ENCODE measurements around the gene C1orf21.

C1orf21 gene

GRCh38 chr1:184447651-184448185, 60.9 kb downstream of the C1orf21 start:
- DNase-seq (ENCODE audit: low read depth in 3 of 3), result no peak

DNA sequence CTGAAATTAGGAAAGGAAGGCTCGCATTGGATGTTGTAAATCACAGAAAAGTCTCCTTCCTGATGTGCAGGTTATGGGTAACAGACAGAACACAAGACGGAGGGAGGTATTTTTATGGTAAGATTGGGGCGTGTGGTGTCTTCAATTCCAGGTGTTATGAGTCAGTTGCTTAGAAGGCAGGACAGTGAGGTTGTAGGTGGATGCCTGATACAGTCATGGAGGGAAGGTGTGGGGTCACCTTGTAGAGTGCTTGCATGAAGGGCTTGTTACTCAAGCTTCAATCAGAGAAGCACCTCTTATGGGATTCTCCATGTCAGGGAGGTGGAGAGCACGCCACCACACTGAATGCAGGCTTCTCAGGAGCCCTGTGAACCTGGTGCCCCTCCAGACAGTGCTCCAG, 63.1 kb downstream of the C1orf21 start:
- DNase-seq (ENCODE audit: low read depth in 3 of 3), result no peak

GRCh38 chr1:184455786-184456185, 69.0 kb downstream of the C1orf21 start:
- DNase-seq (ENCODE audit: low read depth in 3 of 3), result no peak

GRCh38 chr1:184456189-184456588, 69.4 kb downstream of the C1orf21 start:
- DNase-seq (ENCODE audit: low read depth in 3 of 3), result no peak

- DNase-seq (ENCODE audit: low read depth in 3 of 3), result no peak
Observed at GRCh38 chr1:184457500-184457899, 70.7 kb downstream of the C1orf21 start.

DNA sequence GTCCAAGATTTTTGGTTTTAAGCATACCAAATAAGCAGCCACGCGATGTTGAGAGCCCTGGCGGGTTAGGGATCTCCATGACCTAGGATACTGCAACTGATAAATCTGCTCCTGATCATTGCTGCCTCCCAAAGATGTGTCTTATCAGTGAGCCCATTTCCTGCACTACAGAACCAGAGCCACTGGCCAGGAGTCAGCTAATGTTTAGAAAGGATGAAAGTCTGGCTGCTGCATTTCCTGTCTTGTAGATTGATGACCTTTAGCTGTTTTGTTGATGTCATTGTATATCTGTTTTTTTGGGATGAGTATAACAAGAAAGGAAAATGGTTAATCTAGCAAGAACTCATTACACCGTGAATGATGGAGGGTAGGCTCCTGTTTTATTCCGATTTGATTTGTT, 74.5 kb downstream of the C1orf21 start:
- no peak for DNase-seq (ENCODE audit: low read depth in 3 of 3)

- no peak for DNase-seq (ENCODE audit: low read depth in 3 of 3)
Observed at GRCh38 chr1:184462155-184462554, 75.3 kb downstream of the C1orf21 start.

- DNase-seq (ENCODE audit: low read depth in 3 of 3), result no peak
Observed at GRCh38 chr1:184462990-184463389, 76.2 kb downstream of the C1orf21 start.

GRCh38 chr1:184463680-184464079, 76.9 kb downstream of the C1orf21 start:
- no peak for DNase-seq (ENCODE audit: low read depth in 3 of 3)

DNA sequence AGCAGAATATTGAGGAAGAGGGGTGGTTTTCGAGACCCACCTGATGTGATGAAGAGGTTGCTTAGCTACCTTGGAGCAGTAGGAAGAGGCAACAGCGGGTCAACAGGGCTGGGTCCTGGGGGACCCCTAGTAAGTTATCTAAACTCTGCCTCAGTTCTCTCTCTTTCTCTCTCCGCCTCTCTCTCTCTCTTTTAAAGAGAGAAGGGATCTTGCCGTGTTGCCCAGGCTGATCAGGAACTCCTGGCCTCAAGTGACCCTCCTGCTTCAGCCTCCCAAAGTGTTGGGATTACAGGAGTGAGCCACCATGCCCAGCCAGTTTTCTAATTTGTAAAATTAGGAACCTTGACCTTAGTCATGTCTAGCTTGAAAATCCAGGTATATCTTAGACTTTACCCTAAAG, 77.9 kb downstream of the C1orf21 start:
- no peak for DNase-seq (ENCODE audit: low read depth in 3 of 3)

DNA sequence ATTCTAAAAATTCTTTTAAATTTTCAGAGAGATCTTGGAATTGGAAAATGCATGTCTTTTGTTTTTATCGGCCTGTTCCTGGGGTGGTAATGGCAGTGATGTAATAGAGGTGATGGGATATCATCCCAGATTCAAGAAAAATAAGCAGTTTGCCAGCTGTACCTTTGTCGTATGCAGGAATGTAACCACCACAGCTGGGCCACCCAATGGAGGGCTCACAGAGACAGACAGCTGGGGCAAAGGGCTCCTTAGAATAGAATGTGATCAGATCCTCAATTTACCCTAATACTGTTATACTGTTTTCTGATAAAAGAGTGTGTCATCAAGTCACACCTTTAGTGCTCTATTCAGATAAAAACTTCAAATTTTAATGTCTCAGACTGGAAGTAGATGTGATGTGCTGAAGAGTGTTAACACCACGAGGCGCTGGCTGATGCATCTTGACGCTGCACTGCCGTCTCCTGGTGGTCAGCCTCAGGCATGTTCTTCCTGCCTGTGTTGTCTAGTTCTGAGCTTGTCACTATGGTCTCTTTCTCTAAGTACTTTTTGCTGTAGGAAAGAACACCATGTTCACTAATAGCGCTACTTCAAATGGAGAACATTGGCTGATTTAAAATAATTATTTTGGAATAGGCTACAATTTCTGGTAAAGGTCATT, 78.8 kb downstream of the C1orf21 start:
- DNase-seq (ENCODE audit: low read depth in 3 of 3), result no peak

DNA sequence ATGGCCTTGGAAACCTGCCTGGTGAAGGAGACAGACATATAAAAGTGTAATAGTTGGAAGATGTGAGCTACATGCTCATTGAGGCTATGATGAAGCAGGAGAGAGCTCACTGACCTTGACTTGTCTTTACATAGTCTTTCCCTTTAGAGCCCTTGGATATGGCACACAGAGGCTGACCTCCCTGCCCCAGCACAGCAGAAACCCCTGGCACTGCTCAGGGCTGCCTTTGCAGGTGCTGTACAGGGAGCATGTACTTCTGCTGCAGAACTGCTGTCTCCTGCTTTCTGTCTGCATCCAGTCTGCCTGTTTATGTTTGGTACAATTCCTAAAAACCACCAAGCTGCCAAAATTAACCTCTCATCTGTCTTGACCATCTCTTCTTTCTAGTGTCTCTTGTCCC, 80.5 kb downstream of the C1orf21 start:
- DNase-seq (ENCODE audit: low read depth in 3 of 3), result no peak

DNA sequence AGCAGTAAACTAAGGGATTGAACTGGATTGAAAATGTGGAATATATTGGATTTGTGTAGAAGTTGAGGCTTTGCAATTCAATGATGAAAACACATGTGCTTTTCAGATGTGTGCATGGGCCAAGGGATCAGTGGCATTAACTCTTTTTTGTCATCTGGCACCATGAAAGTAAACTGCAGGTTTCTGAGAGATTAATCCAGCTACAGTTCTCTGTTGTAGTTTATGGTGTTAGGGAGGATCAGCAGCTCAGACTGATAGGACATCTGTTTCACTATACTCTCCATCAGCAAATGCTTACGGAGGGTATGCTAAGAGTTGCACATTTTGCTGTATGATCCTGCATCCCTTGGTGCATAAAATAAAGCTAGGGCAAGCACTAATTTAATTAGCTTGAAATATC, 82.6 kb downstream of the C1orf21 start:
- no peak for DNase-seq (ENCODE audit: low read depth in 3 of 3)

DNA sequence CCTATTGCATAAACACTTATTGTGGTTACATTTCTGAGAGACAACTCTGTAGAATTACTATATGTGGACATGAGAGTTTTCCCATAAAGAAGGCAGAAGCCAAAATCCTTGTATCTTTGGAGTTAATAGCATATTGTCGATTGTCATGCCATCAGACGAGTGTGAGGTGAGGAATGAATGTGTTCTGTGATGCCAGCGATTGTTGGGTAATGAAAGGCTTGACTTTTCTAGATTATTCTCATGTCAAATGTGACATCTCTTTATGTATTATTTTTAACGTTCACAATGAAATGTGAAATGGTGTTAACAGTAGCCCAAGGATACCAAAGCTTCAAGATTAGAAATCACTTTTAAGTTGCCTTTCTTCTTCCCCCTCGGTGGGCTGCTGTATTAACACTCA, 84.9 kb downstream of the C1orf21 start:
- DNase-seq (ENCODE audit: low read depth in 3 of 3), result no peak

GRCh38 chr1:184472136-184472535, 85.3 kb downstream of the C1orf21 start:
- no peak for DNase-seq (ENCODE audit: low read depth in 3 of 3)

- no peak for DNase-seq (ENCODE audit: low read depth in 3 of 3)
Observed at GRCh38 chr1:184473176-184473966, 86.5 kb downstream of the C1orf21 start.

- DNase-seq (ENCODE audit: low read depth in 3 of 3), result no peak
Observed at GRCh38 chr1:184476187-184476586, 89.4 kb downstream of the C1orf21 start.

GRCh38 chr1:184479435-184480167, 92.8 kb downstream of the C1orf21 start:
- no peak for DNase-seq (ENCODE audit: low read depth in 3 of 3)

DNA sequence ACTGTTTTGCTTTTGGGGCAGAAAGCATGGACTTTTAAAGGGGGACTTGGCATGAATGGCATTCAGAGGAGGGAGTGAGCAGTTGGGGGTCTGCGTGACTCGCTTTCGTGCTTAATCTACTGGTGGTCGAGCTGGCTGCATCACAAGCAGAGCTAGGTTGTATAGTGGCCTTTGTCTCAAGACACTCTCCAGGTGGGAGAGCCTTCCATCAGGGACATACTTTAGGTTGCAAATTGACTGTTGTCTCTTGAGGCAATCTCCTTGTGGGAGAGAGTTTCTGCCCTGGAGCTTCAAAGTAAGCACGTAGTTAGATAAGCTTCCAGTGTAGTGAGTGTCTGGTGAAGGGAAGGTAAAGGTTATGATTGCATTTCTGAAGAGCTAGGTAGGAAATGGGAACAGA, 93.9 kb downstream of the C1orf21 start:
- no peak for DNase-seq (ENCODE audit: low read depth in 3 of 3)

GRCh38 chr1:184482136-184482535, 95.3 kb downstream of the C1orf21 start:
- no peak for DNase-seq (ENCODE audit: low read depth in 3 of 3)

DNA sequence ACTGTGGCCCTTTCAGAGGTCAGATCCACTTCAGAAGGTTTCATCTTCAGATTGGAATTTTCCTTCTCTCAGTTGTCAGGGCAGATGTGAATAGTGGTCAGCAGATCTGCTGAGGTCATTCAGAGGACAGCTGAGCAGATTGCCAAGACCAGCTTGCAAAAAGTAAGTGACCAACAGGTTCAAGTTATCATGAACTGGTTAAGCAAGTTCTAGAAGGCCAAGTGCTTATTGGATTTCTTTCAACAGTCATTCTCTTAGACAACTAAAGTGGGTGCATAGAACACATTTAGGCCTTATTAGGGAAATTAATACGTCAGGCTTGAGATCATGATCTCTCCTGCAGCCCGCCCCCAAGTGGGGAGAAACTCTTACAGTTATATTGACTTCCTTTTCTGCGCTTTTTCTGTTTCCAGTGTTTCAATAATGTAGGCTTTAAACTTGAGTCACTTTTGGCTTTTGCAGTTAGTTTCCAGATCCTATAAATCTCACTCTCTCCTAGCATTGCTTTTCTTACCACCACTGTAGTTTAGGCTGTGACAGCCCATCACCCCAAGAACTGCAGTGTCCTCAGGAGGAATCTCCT, 96.4 kb downstream of the C1orf21 start:
- DNase-seq (ENCODE audit: low read depth in 3 of 3), result no peak

All from stimulated activated CD4-positive, alpha-beta T cell treated with anti-CD3 and anti-CD28 coated beads, TNF-alpha, amount 100 ng/mL, for 48 hours (primary cell).